ENCODE measurements around the gene SLC5A9. TPM values are rescaled to one million over a fixed set of nuclear protein-coding genes. Genes with fewer than 3 reads are reported as not detected.

The SLC5A9 gene
- total and polyA plus RNA-seq, 2 donors (not counting 1 experiment from before 2014, with no cell fraction given): not detected

DNA sequence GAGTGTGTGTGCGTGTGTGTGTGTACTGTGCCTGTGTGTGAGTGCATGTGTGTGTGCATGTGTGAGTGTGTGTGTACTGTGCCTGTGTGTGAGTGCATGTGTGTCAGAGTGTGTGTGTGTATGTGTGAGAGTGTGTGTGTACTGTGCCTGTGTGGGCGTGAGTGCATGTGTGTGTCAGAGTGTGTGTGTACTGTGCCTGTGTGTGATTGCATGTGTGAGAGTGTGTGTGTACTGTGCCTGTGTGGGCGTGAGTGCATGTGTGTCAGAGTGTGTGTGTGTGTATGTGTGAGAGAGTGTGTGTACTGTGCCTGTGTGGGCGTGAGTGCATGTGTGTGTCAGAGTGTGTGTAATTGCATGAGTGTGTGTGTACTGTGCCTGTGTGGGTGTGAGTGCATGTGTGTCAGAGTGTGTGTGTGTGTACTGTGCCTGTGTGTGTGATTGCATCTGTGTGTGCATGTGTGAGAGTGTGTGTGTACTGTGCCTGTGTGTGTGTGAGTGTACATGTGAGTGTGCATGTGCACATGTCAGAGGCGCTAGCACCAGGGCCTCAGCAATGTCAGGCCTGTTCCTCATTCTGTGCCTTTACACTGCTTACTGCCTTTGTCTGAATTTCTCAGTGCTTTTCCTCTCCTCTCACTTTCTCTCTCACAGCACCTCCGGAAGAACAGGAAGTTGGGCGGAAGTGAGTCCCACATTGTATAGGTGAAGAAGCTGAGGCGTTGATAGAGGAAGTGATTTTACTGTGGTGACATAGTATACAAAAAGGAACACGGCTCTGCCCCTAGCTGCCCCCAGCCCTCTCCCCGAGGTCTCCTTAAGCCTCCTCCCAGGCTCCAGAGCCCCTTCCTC is 4.9 kb downstream of the SLC5A9 start:
- no peaks in the 10 kb centered on the region for H3K79me2 ChIP-seq (ENCODE audit: control insufficient read depth, insufficient read depth, low read length)
- no peak overlapping the region for H3K27ac ChIP-seq (ENCODE audit: insufficient read depth, low read length)
- no peak for DNase-seq (ENCODE audit: low read depth in 2 of 2)
- H4K20me1 ChIP-seq (ENCODE audit: control insufficient read depth, extremely low read depth, insufficient read depth, low read length): no peaks in the 10 kb centered on the region
- H3K9me3 ChIP-seq (ENCODE audit: control insufficient read depth, insufficient read depth, low read depth, low read length): no peaks in the 10 kb centered on the region
- no peaks in the 10 kb centered on the region for H3K4me1 ChIP-seq (ENCODE audit: control insufficient read depth, extremely low read depth, insufficient read depth, low read length)
- no peaks in the 10 kb centered on the region for H3K27me3 ChIP-seq (ENCODE audit: control insufficient read depth, insufficient read depth, low read length)
- no peak overlapping the region for H2AFZ ChIP-seq (ENCODE audit: low read length)
- H3K9ac ChIP-seq (ENCODE audit: insufficient read depth, low read length): no peak overlapping the region
- TF ChIP-seq EZH2 (IDR thresholded peaks at IDR 0.05; ENCODE audit: low read length, missing control alignments): no peak
- TF ChIP-seq, protein P1, sequence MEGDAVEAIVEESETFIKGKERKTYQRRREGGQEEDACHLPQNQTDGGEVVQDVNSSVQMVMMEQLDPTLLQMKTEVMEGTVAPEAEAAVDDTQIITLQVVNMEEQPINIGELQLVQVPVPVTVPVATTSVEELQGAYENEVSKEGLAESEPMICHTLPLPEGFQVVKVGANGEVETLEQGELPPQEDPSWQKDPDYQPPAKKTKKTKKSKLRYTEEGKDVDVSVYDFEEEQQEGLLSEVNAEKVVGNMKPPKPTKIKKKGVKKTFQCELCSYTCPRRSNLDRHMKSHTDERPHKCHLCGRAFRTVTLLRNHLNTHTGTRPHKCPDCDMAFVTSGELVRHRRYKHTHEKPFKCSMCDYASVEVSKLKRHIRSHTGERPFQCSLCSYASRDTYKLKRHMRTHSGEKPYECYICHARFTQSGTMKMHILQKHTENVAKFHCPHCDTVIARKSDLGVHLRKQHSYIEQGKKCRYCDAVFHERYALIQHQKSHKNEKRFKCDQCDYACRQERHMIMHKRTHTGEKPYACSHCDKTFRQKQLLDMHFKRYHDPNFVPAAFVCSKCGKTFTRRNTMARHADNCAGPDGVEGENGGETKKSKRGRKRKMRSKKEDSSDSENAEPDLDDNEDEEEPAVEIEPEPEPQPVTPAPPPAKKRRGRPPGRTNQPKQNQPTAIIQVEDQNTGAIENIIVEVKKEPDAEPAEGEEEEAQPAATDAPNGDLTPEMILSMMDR (conservative IDR thresholded peaks at IDR 0.05 in 1 of 2, IDR thresholded peaks at IDR 0.05 in 1 of 2; ENCODE audit: low read depth in 1 of 2, low read length in 2 of 2): no peak
- H3K4me3 ChIP-seq (replicated peaks in 1 of 4; ENCODE audit: control extremely low read depth in 1 of 4, insufficient read depth in 1 of 4, low read depth in 3 of 4, low read length in 4 of 4): no peak overlapping the region
- no peak overlapping the region for H3K4me2 ChIP-seq (ENCODE audit: extremely low read depth, insufficient read depth, low read length)
- H3K36me3 ChIP-seq (ENCODE audit: control insufficient read depth, insufficient read depth, low read length): no peaks in the 10 kb centered on the region

DNA sequence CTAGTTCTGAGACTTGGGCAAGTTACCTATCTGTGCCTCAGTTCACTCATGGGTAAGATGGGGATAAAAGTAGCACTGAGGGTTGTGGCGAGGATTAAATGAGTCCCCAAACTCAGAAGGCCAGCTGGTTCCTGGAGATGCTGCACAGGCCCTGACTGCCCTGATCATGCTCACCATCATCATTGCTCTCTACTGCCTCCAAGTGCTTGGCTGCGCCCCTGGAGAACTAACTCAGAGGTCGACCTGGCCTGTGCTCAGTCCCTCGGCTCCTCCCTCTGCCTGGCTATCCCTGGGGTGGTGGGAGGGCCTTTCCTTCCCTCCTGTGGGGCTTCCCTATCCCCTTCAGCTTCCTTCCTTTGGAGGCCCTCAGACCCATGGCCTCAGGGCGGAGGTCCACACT is 5.6 kb downstream of the SLC5A9 start:
- Histone ChIP-seq H3K4me3 (replicated peaks in 1 of 4; ENCODE audit: control extremely low read depth in 1 of 4, insufficient read depth in 1 of 4, low read depth in 3 of 4, low read length in 4 of 4) (no peak overlapping the region), H3K27me3 (ENCODE audit: control insufficient read depth, insufficient read depth, low read length) (no peaks in the 10 kb centered on the region), H3K9me3 (ENCODE audit: control insufficient read depth, insufficient read depth, low read depth, low read length) (no peaks in the 10 kb centered on the region), H2AFZ (ENCODE audit: low read length) (no peak overlapping the region), H3K79me2 (ENCODE audit: control insufficient read depth, insufficient read depth, low read length) (no peaks in the 10 kb centered on the region), H3K36me3 (ENCODE audit: control insufficient read depth, insufficient read depth, low read length) (no peaks in the 10 kb centered on the region), H3K9ac (ENCODE audit: insufficient read depth, low read length) (no peak overlapping the region), H3K27ac (ENCODE audit: insufficient read depth, low read length) (no peak overlapping the region), H4K20me1 (ENCODE audit: control insufficient read depth, extremely low read depth, insufficient read depth, low read length) (no peaks in the 10 kb centered on the region), H3K4me2 (ENCODE audit: extremely low read depth, insufficient read depth, low read length) (no peak overlapping the region), H3K4me1 (ENCODE audit: control insufficient read depth, extremely low read depth, insufficient read depth, low read length) (no peaks in the 10 kb centered on the region)
- DNase-seq (ENCODE audit: low read depth in 2 of 2): no peak
- TF ChIP-seq, protein P1 (conservative IDR thresholded peaks at IDR 0.05 in 1 of 2, IDR thresholded peaks at IDR 0.05 in 1 of 2; ENCODE audit: low read depth in 1 of 2, low read length in 2 of 2): peak in 1 of 2 donors; percentile 6
- TF ChIP-seq EZH2 (IDR thresholded peaks at IDR 0.05; ENCODE audit: low read length, missing control alignments): no peak

DNA sequence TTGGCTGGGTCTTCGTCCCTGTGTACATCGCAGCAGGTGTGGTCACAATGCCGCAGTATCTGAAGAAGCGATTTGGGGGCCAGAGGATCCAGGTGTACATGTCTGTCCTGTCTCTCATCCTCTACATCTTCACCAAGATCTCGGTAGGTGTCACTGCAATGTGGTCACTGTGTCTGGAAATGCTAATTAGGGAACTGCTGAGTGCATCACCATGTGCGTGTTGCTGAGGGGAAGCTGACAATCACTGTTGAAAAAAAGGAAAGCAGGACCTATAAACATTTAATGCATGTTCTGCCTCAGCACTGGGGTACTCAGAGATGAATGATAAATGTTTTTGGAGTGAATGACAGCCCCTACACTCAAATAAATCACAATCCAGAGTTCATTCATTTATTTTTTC is 6.8 kb downstream of the SLC5A9 start:
- DNase-seq (ENCODE audit: low read depth in 2 of 2): no peak
- Histone ChIP-seq H3K4me1 (ENCODE audit: control insufficient read depth, extremely low read depth, insufficient read depth, low read length) (no peaks in the 10 kb centered on the region), H3K9me3 (ENCODE audit: control insufficient read depth, insufficient read depth, low read depth, low read length) (no peaks in the 10 kb centered on the region), H3K79me2 (ENCODE audit: control insufficient read depth, insufficient read depth, low read length) (no peaks in the 10 kb centered on the region), H3K4me2 (ENCODE audit: extremely low read depth, insufficient read depth, low read length) (no peak overlapping the region), H2AFZ (ENCODE audit: low read length) (no peak overlapping the region), H3K27ac (ENCODE audit: insufficient read depth, low read length) (no peak overlapping the region), H3K36me3 (ENCODE audit: control insufficient read depth, insufficient read depth, low read length) (no peaks in the 10 kb centered on the region), H3K9ac (ENCODE audit: insufficient read depth, low read length) (no peak overlapping the region), H4K20me1 (ENCODE audit: control insufficient read depth, extremely low read depth, insufficient read depth, low read length) (no peaks in the 10 kb centered on the region), H3K27me3 (ENCODE audit: control insufficient read depth, insufficient read depth, low read length) (no peaks in the 10 kb centered on the region), H3K4me3 (replicated peaks in 1 of 4; ENCODE audit: control extremely low read depth in 1 of 4, insufficient read depth in 1 of 4, low read depth in 3 of 4, low read length in 4 of 4) (no peak overlapping the region)
- TF ChIP-seq, protein P1 (conservative IDR thresholded peaks at IDR 0.05 in 1 of 2, IDR thresholded peaks at IDR 0.05 in 1 of 2; ENCODE audit: low read depth in 1 of 2, low read length in 2 of 2): no peak
- TF ChIP-seq EZH2 (IDR thresholded peaks at IDR 0.05; ENCODE audit: low read length, missing control alignments): no peak

All from fibroblast of lung (primary cell).